BE2C (cell line): ENCODE data around the gene BMP2K. TPM values are rescaled to one million over a fixed set of nuclear protein-coding genes. Genes with fewer than 3 reads are reported as not detected.

Source experiments
- DNase-seq: peaks from one replicate; pipeline ENCODE4 v3.0.0-alpha.2; 2020
- H3K27me3 ChIP-seq: fragments of 250-450 bp; sonication (Bioruptor Pico); 2 replicates; pipeline ENCODE4 v1.5.1; 2020; ENCODE audit warnings: mild to moderate bottlenecking
- H3K36me3 ChIP-seq: fragments of 250-450 bp; sonication (Bioruptor Pico); 2 replicates; pipeline ENCODE4 v1.5.1; 2020; ENCODE audit warnings: mild to moderate bottlenecking
- H3K4me1 ChIP-seq: fragments of 250-450 bp; sonication (Bioruptor Pico); 2 replicates; pipeline ENCODE4 v1.5.1; 2020
- H3K4me3 ChIP-seq: 2 replicates; pipeline ENCODE4 v1.5.1; 2011; ENCODE audit warnings: low read depth, low read length
- H3K9me3 ChIP-seq: fragments of 250-450 bp; sonication (Bioruptor Pico); 2 replicates; pipeline ENCODE4 v1.5.1; 2020
- CTCF ChIP-seq: IDR thresholded peaks from 2 replicates; pipeline ENCODE4 v1.5.1; 2012; ENCODE audit warnings: mild to moderate bottlenecking, low read depth, low read length
- polyA plus RNA-seq: library from polyadenylated mRNA; unstranded; fragments of >200 nt; gene quantifications from one replicate; pipeline ENCODE4 v1.2.1, GENCODE V29; 2012; ENCODE audit warnings: low read depth, missing spikeins; ENCODE audit not compliant: insufficient read length, insufficient read depth

The BMP2K gene
- polyA plus RNA-seq, result 2.8 TPM

GRCh38 chr4:78776079-78776728, at the start of gene BMP2K:
TSS of gene BMP2K (plus strand) at chr4:78776350. CDS start at chr4:78776544, 194 bp downstream.
- peak within 1 kb of the TSS; percentile 87 for H3K4me3 ChIP-seq
- peak; percentile 89 for DNase-seq
- H3K36me3 ChIP-seq, result no peaks in the 10 kb centered on the region
- TF ChIP-seq CTCF, result no peak
- H3K9me3 ChIP-seq, result no peaks in the 10 kb centered on the region
- H3K27me3 ChIP-seq, result no peaks in the 10 kb centered on the region
- no peaks in the 10 kb centered on the region; the same call in 1 of the 2 replicates for H3K4me1 ChIP-seq

- DNase-seq, result no peak
- no peak for TF ChIP-seq CTCF
- Histone ChIP-seq H3K27me3 (no peaks in the 10 kb centered on the region), H3K36me3 (no peaks in the 10 kb centered on the region), H3K4me3 (no peak overlapping the region), H3K4me1 (no peaks in the 10 kb centered on the region), H3K9me3 (no peaks in the 10 kb centered on the region)
Observed at GRCh38 chr4:78726546-78726945, 49.6 kb upstream of the BMP2K start.

GRCh38 chr4:78732332-78733104, 43.6 kb upstream of the BMP2K start:
- no peaks in the 10 kb centered on the region for H3K36me3 ChIP-seq
- no peaks in the 10 kb centered on the region for H3K4me1 ChIP-seq
- H3K4me3 ChIP-seq, result no peak overlapping the region
- H3K9me3 ChIP-seq, result no peaks in the 10 kb centered on the region
- H3K27me3 ChIP-seq, result no peaks in the 10 kb centered on the region
- DNase-seq, result no peak
- no peak for TF ChIP-seq CTCF

GRCh38 chr4:78734441-78735162, 41.5 kb upstream of the BMP2K start:
- no peaks in the 10 kb centered on the region for H3K36me3 ChIP-seq
- H3K4me1 ChIP-seq, result no peaks in the 10 kb centered on the region
- no peak for TF ChIP-seq CTCF
- no peaks in the 10 kb centered on the region for H3K9me3 ChIP-seq
- no peak overlapping the region for H3K4me3 ChIP-seq
- no peaks in the 10 kb centered on the region for H3K27me3 ChIP-seq
- DNase-seq, result no peak

- H3K4me3 ChIP-seq, result no peak overlapping the region
- H3K9me3 ChIP-seq, result no peaks in the 10 kb centered on the region
- H3K36me3 ChIP-seq, result no peaks in the 10 kb centered on the region
- H3K27me3 ChIP-seq, result no peaks in the 10 kb centered on the region
- no peak for TF ChIP-seq CTCF
- DNase-seq, result no peak
- no peaks in the 10 kb centered on the region for H3K4me1 ChIP-seq
Observed at GRCh38 chr4:78735697-78736096, 40.5 kb upstream of the BMP2K start.
